Measurements from ENCODE around the gene GATC. TPM values are rescaled to one million over a fixed set of nuclear protein-coding genes. Genes with fewer than 3 reads are reported as not detected.

GATC gene
- total and polyA plus RNA-seq, 2 donors (not counting 1 experiment from before 2014, with no cell fraction given), result 15.0 to 26.0 TPM

- Histone ChIP-seq H2AFZ (ENCODE audit: insufficient read depth, low read depth, low read length, poor library complexity, severe bottlenecking) (no peak overlapping the region), H3K79me2 (ENCODE audit: control insufficient read depth, insufficient read depth, low read length) (peaks cover 89% of the 10 kb centered on the region), H3K27ac (ENCODE audit: low read length in 2 of 2) (no peak overlapping the region), H3K36me3 (replicated peaks in 1 of 2; ENCODE audit: control extremely low read depth in 1 of 2, control insufficient read depth in 1 of 2, extremely low read depth in 1 of 2, insufficient read depth in 2 of 2, low read length in 1 of 2) (peaks cover 8 to 47% of the 10 kb centered on the region in 2 experiments), H3K4me2 (replicated peaks; ENCODE audit: low read depth, low read length, poor library complexity, severe bottlenecking) (no peak overlapping the region), H4K20me1 (ENCODE audit: control insufficient read depth, insufficient read depth, low read length, poor library complexity, severe bottlenecking) (peaks cover 69% of the 10 kb centered on the region), H3K27me3 (replicated peaks in 1 of 4; ENCODE audit: control extremely low read depth in 1 of 4, control insufficient read depth in 3 of 4, insufficient read depth in 4 of 4, low read length in 3 of 4) (no peaks in the 10 kb centered on the region), H3K9ac (ENCODE audit: low read length) (no peak overlapping the region), H3K4me1 (ENCODE audit: control insufficient read depth in 2 of 2, insufficient read depth in 2 of 2, low read length in 2 of 2) (peaks cover 20% of the 10 kb centered on the region in 2 donors), H3K9me3 (ENCODE audit: control extremely low read depth in 1 of 3, control insufficient read depth in 2 of 3, insufficient read depth in 1 of 3, low read length in 2 of 3) (no peaks in the 10 kb centered on the region), H3K4me3 (ENCODE audit: control extremely low read depth in 1 of 5, extremely low read depth in 1 of 5, insufficient read depth in 1 of 5, low read depth in 2 of 5, low read length in 4 of 5) (no peak overlapping the region)
- peaks cover 33% of the 10 kb centered on the region for H3K4me1 Mint-ChIP-seq
- intact Hi-C loops (cut with micrococcal nuclease), result loop anchor here (10.0 kb wide), 1 partner anchor 438 kb away; the partner anchor contains the start of gene SPPL3
- DNase-seq (peak; percentile 59), ATAC-seq (ENCODE audit: low read depth) (no peak)
- ChIA-PET POLR2A (interaction anchor here (0.6 kb wide), 2 partner anchors 106 to 221 kb away, joined by 3 to 8 read pairs; no protein-coding TSS in a partner anchor), CTCF (interaction anchor here (0.6 to 4.2 kb wide), 15 partner anchors 9 to 1454 kb away, joined by 3 to 39 read pairs (median 3); partner anchors contain the start of gene POP5)
- WGBS (ENCODE audit: insufficient coverage), result 75% methylated on average over 5 of the region's 8 CpGs
- no peak overlapping the region for H3K27ac Mint-ChIP-seq
- TF ChIP-seq EZH2 (IDR thresholded peaks at IDR 0.05; ENCODE audit: borderline replicate concordance, insufficient read depth, low read depth, low read length, poor library complexity, severe bottlenecking), result no peak
- TF ChIP-seq, protein P1, sequence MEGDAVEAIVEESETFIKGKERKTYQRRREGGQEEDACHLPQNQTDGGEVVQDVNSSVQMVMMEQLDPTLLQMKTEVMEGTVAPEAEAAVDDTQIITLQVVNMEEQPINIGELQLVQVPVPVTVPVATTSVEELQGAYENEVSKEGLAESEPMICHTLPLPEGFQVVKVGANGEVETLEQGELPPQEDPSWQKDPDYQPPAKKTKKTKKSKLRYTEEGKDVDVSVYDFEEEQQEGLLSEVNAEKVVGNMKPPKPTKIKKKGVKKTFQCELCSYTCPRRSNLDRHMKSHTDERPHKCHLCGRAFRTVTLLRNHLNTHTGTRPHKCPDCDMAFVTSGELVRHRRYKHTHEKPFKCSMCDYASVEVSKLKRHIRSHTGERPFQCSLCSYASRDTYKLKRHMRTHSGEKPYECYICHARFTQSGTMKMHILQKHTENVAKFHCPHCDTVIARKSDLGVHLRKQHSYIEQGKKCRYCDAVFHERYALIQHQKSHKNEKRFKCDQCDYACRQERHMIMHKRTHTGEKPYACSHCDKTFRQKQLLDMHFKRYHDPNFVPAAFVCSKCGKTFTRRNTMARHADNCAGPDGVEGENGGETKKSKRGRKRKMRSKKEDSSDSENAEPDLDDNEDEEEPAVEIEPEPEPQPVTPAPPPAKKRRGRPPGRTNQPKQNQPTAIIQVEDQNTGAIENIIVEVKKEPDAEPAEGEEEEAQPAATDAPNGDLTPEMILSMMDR (IDR thresholded peaks at IDR 0.05), result peak; percentile 57
- H3K9me3 Mint-ChIP-seq (ENCODE audit: insufficient read depth), result no peaks in the 10 kb centered on the region
- peak overlapping the region; percentile 40 for H3K4me3 Mint-ChIP-seq
- no peaks in the 10 kb centered on the region for H3K27me3 Mint-ChIP-seq
Measured at GRCh38 chr12:120466560-120467315, 20.5 kb downstream of the GATC start.

DNA sequence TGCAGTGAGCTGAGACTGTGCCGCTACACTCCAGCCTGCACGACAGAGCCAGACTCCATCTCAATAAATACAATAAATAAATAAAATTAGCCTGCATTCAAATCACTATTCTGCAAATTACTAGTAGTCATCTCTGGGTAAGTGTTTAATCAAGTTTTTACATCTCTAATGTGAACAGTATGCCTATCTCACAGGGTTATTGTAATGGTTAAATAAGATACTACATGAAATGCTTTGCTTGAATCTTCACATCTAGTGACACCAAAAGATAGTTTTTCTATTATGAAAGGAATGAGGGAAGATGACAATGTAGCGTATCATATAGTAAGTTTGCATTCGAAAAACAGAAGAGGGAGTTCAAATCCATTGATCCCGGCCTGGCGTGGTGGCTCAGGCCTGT is 21.2 kb downstream of the GATC start:
- H3K4me3 Mint-ChIP-seq, result peak overlapping the region; percentile 91
- peaks cover 20% of the 10 kb centered on the region in 2 donors for H3K4me1 ChIP-seq (ENCODE audit: control insufficient read depth in 2 of 2, insufficient read depth in 2 of 2, low read length in 2 of 2)
- TF ChIP-seq, protein P1 (IDR thresholded peaks at IDR 0.05), result no peak
- TF ChIP-seq EZH2 (IDR thresholded peaks at IDR 0.05; ENCODE audit: borderline replicate concordance, insufficient read depth, low read depth, low read length, poor library complexity, severe bottlenecking), result no peak
- H4K20me1 ChIP-seq (ENCODE audit: control insufficient read depth, insufficient read depth, low read length, poor library complexity, severe bottlenecking), result peaks cover 62% of the 10 kb centered on the region
- no peaks in the 10 kb centered on the region for H3K27me3 ChIP-seq (replicated peaks in 1 of 4; ENCODE audit: control extremely low read depth in 1 of 4, control insufficient read depth in 3 of 4, insufficient read depth in 4 of 4, low read length in 3 of 4)
- H3K36me3 ChIP-seq (replicated peaks in 1 of 2; ENCODE audit: control extremely low read depth in 1 of 2, control insufficient read depth in 1 of 2, extremely low read depth in 1 of 2, insufficient read depth in 2 of 2, low read length in 1 of 2), result peaks cover 8 to 40% of the 10 kb centered on the region in 2 experiments
- H3K9ac ChIP-seq (ENCODE audit: low read length), result no peak overlapping the region
- no peaks in the 10 kb centered on the region for H3K9me3 Mint-ChIP-seq (ENCODE audit: insufficient read depth)
- H3K27me3 Mint-ChIP-seq, result no peaks in the 10 kb centered on the region
- no peak overlapping the region for H2AFZ ChIP-seq (ENCODE audit: insufficient read depth, low read depth, low read length, poor library complexity, severe bottlenecking)
- H3K4me3 ChIP-seq (ENCODE audit: control extremely low read depth in 1 of 5, extremely low read depth in 1 of 5, insufficient read depth in 1 of 5, low read depth in 2 of 5, low read length in 4 of 5), result no peak overlapping the region
- 94% methylated on average over 6 of the region's 6 CpGs for WGBS (ENCODE audit: insufficient coverage)
- H3K27ac Mint-ChIP-seq, result no peak overlapping the region
- no peak for ATAC-seq (ENCODE audit: low read depth)
- H3K9me3 ChIP-seq (ENCODE audit: control extremely low read depth in 1 of 3, control insufficient read depth in 2 of 3, insufficient read depth in 1 of 3, low read length in 2 of 3), result no peaks in the 10 kb centered on the region
- H3K4me1 Mint-ChIP-seq, result peaks cover 33% of the 10 kb centered on the region
- intact Hi-C loops (cut with micrococcal nuclease), result loop anchor here (10.0 kb wide), 1 partner anchor 437 kb away; the partner anchor contains the start of gene SPPL3
- peaks cover 86% of the 10 kb centered on the region for H3K79me2 ChIP-seq (ENCODE audit: control insufficient read depth, insufficient read depth, low read length)
- DNase-seq, result no peak
- no peak overlapping the region for H3K27ac ChIP-seq (ENCODE audit: low read length in 2 of 2)
- ChIA-PET CTCF (interaction anchor here (1.1 to 4.2 kb wide), 9 partner anchors 9 to 868 kb away, joined by 3 to 39 read pairs (median 7); no protein-coding TSS in a partner anchor), POLR2A (interaction anchor here (0.6 to 0.7 kb wide), 3 partner anchors 15 to 107 kb away, joined by 3 to 5 read pairs (median 5); no protein-coding TSS in a partner anchor)
- H3K4me2 ChIP-seq (replicated peaks; ENCODE audit: low read depth, low read length, poor library complexity, severe bottlenecking), result no peak overlapping the region
